IMR-90 (cell line): ENCODE measurements around the gene PARK7. TPM values are rescaled to one million over a fixed set of nuclear protein-coding genes. Genes with fewer than 3 reads are reported as not detected.

Experiments
- ATAC-seq: fragments of 200-7000 bp; cut with Tn5 transposase; 2 replicates; pipeline ENCODE4 v1.9.1; 2020; ENCODE audit warnings: low read depth, mild to moderate bottlenecking, moderate library complexity
- BruUV-seq: library from RNA; stranded (reverse); fragments of 400-500 nt; replicated peaks from 2 replicates; lab custom pipeline; 2021; lab: Mats Ljungman, UMichigan
- CTCF ChIA-PET: fragments of 300-600 bp; formaldehyde crosslinking; extraction: SDS; loops from one replicate; lab custom pipeline; 2021; ENCODE audit warnings: antibody characterized with exemption; lab: Yijun Ruan, JAX
- POLR2A ChIA-PET: fragments of 300-600 bp; sonication (Branson Sonifier 250); formaldehyde crosslinking; loops from one replicate; lab custom pipeline; 2022; ENCODE audit warnings: antibody characterized with exemption; ENCODE audit not compliant: unreplicated experiment; lab: Charles Lee
- DNase-seq: peaks from one replicate; pipeline ENCODE4 v3.0.0; 2013
- H2AFZ ChIP-seq: replicated peaks from 2 replicates; pipeline ENCODE3; 2013; ENCODE audit warnings: low read length, mild to moderate bottlenecking; ENCODE audit not compliant: poor library complexity
- H2AK5ac ChIP-seq: 2 replicates; pipeline ENCODE4 v1.6.1; 2013; ENCODE audit warnings: low read depth, low read length, inconsistent platforms
- H2AK9ac ChIP-seq: replicated peaks from 2 replicates; pipeline ENCODE3; 2013; ENCODE audit warnings: mild to moderate bottlenecking, low read depth, low read length, moderate library complexity; ENCODE audit not compliant: poor library complexity
- H2BK120ac ChIP-seq: 2 replicates; pipeline ENCODE4 v1.6.1; 2013; ENCODE audit warnings: low read depth, low read length, inconsistent platforms
- H2BK15ac ChIP-seq: 3 replicates; pipeline ENCODE4 v1.6.1; 2013; ENCODE audit warnings: low read depth, low read length, inconsistent platforms
- H2BK20ac ChIP-seq: 2 replicates; pipeline ENCODE4 v1.6.1; 2013; ENCODE audit warnings: low read depth, mild to moderate bottlenecking, inconsistent platforms, low read length, moderate library complexity
- H2BK5ac ChIP-seq: 2 replicates; pipeline ENCODE4 v1.6.1; 2013; ENCODE audit warnings: mild to moderate bottlenecking, low read depth, low read length, inconsistent platforms; ENCODE audit not compliant: poor library complexity, severe bottlenecking
- H3K14ac ChIP-seq: replicated peaks from 2 replicates; pipeline ENCODE4 v1.6.1; 2013; ENCODE audit warnings: low read depth, low read length, inconsistent platforms
- H3K18ac ChIP-seq: 2 replicates; pipeline ENCODE4 v1.6.1; 2013; ENCODE audit warnings: low read depth, low read length, control low read depth
- H3K23ac ChIP-seq: 2 replicates; pipeline ENCODE4 v1.6.1; 2013; ENCODE audit warnings: low read depth, low read length, inconsistent platforms
- H3K27ac ChIP-seq: 2 replicates; pipeline ENCODE4 v1.5.1; 2013; ENCODE audit warnings: mild to moderate bottlenecking, control low read depth, low read length; ENCODE audit not compliant: insufficient read depth
- H3K27me3 ChIP-seq: 2 replicates; pipeline ENCODE4 v1.6.1; 2013; ENCODE audit warnings: low read length; ENCODE audit not compliant: control insufficient read depth, insufficient read depth
- H3K36me3 ChIP-seq: 2 replicates; pipeline ENCODE4 v1.6.1; 2013; ENCODE audit warnings: low read length, mixed read lengths; ENCODE audit not compliant: control insufficient read depth, insufficient read depth
- H3K4ac ChIP-seq: 2 replicates; pipeline ENCODE4 v1.6.1; 2013; ENCODE audit warnings: low read depth, low read length, inconsistent platforms
- H3K4me1 ChIP-seq: 2 replicates; pipeline ENCODE4 v1.6.1; 2013; ENCODE audit warnings: low read length, mixed read lengths; ENCODE audit not compliant: control insufficient read depth, insufficient read depth
- H3K4me2 ChIP-seq: 2 replicates; pipeline ENCODE4 v1.6.1; 2013; ENCODE audit warnings: low read depth, mild to moderate bottlenecking, control low read depth, low read length, moderate library complexity
- H3K4me3 ChIP-seq: 2 replicates; pipeline ENCODE4 v1.5.1; 2013; ENCODE audit warnings: low read depth, mild to moderate bottlenecking, control low read depth, low read length, moderate library complexity; ENCODE audit not compliant: insufficient read depth
- H3K56ac ChIP-seq: 2 replicates; pipeline ENCODE4 v1.6.1; 2013; ENCODE audit warnings: low read length, inconsistent platforms; ENCODE audit not compliant: insufficient read depth; ENCODE audit errors: extremely low read depth
- H3K79me1 ChIP-seq, 2 experiments: 2 replicates each; pipeline ENCODE4 v1.6.1; 2013; ENCODE audit warnings: low read length in 2 of 2, inconsistent platforms in 1 of 2, low read depth in 1 of 2
- H3K9ac ChIP-seq: 2 replicates; pipeline ENCODE4 v1.6.1; 2013; ENCODE audit warnings: low read depth, low read length, control low read depth
- H3K9me1 ChIP-seq: 2 replicates; pipeline ENCODE4 v1.6.1; 2013; ENCODE audit warnings: low read length, inconsistent platforms; ENCODE audit not compliant: insufficient read depth
- H3K9me3 ChIP-seq: 2 replicates; pipeline ENCODE4 v1.6.1; 2013; ENCODE audit warnings: low read length; ENCODE audit not compliant: control insufficient read depth, insufficient read depth
- H4K20me1 ChIP-seq: 2 replicates; pipeline ENCODE4 v1.6.1; 2013; ENCODE audit warnings: low read length, inconsistent platforms; ENCODE audit not compliant: insufficient read depth
- H4K5ac ChIP-seq: 2 replicates; pipeline ENCODE4 v1.6.1; 2013; ENCODE audit warnings: mild to moderate bottlenecking, low read depth, low read length, control low read depth
- H4K8ac ChIP-seq, 2 experiments: 2 replicates each; pipeline ENCODE4 v1.6.1; 2013; ENCODE audit warnings: low read depth in 2 of 2, low read length in 2 of 2, control low read depth in 1 of 2, inconsistent platforms in 1 of 2
- H4K91ac ChIP-seq: 2 replicates; pipeline ENCODE4 v1.6.1; 2013; ENCODE audit warnings: low read depth, low read length, inconsistent platforms; ENCODE audit not compliant: insufficient read depth
- BHLHE40 ChIP-seq: fragments of 150-350 bp; IDR thresholded peaks from 2 replicates; pipeline ENCODE4 v1.6.1; 2016; ENCODE audit warnings: mild to moderate bottlenecking, low read depth, low read length
- CEBPB ChIP-seq: IDR thresholded peaks from 2 replicates; pipeline ENCODE4 v1.6.1; 2012; ENCODE audit warnings: low read depth, low read length, improper control_type of control experiment
- CHD1 ChIP-seq: IDR thresholded peaks from 2 replicates; pipeline ENCODE4 v1.6.1; 2012; ENCODE audit warnings: low read depth, low read length, improper control_type of control experiment
- CTCF ChIP-seq: conservative IDR thresholded peaks from 2 replicates; pipeline ENCODE4 v1.5.1; 2012; ENCODE audit warnings: mild to moderate bottlenecking, low read depth, low read length, improper control_type of control experiment
- ELK1 ChIP-seq: fragments of 150-350 bp; IDR thresholded peaks from 2 replicates; pipeline ENCODE4 v1.6.1; 2016; ENCODE audit warnings: low read depth, mild to moderate bottlenecking, low read length, moderate library complexity, borderline replicate concordance
- FOS ChIP-seq: fragments of 150-350 bp; IDR thresholded peaks from 2 replicates; pipeline ENCODE4 v1.6.1; 2016; ENCODE audit warnings: low read depth, low read length
- MAFK ChIP-seq: IDR thresholded peaks from 2 replicates; pipeline ENCODE4 v1.6.1; 2012; ENCODE audit warnings: low read depth, low read length, improper control_type of control experiment
- MAZ ChIP-seq: IDR thresholded peaks from 2 replicates; pipeline ENCODE4 v1.6.1; 2012; ENCODE audit warnings: low read depth, mild to moderate bottlenecking, low read length, improper control_type of control experiment, moderate library complexity, borderline replicate concordance
- MXI1 ChIP-seq: IDR thresholded peaks from 2 replicates; pipeline ENCODE4 v1.6.1; 2012; ENCODE audit warnings: low read depth, mild to moderate bottlenecking, low read length, moderate library complexity, borderline replicate concordance
- NFE2L2 ChIP-seq: fragments of 150-350 bp; IDR thresholded peaks from 2 replicates; pipeline ENCODE4 v1.6.1; 2016; ENCODE audit warnings: low read depth, mild to moderate bottlenecking, low read length
- POLR2A ChIP-seq: IDR thresholded peaks from 2 replicates; pipeline ENCODE4 v1.6.1; 2012; ENCODE audit warnings: mild to moderate bottlenecking, low read depth, low read length
- RAD21 ChIP-seq: IDR thresholded peaks from 2 replicates; pipeline ENCODE4 v1.6.1; 2012; ENCODE audit warnings: low read length, improper control_type of control experiment
- RCOR1 ChIP-seq: IDR thresholded peaks from 2 replicates; pipeline ENCODE4 v1.6.1; 2012; ENCODE audit warnings: mild to moderate bottlenecking, low read length, improper control_type of control experiment; ENCODE audit not compliant: insufficient replicate concordance
- RFX5 ChIP-seq: IDR thresholded peaks from 2 replicates; pipeline ENCODE4 v1.8.0; 2012; ENCODE audit warnings: low read depth, mild to moderate bottlenecking, low read length, moderate library complexity
- SMC3 ChIP-seq: fragments of 150-350 bp; IDR thresholded peaks from 2 replicates; pipeline ENCODE4 v1.6.1; 2016; ENCODE audit warnings: low read depth, mild to moderate bottlenecking, antibody characterized with exemption, low read length, moderate library complexity
- USF2 ChIP-seq: fragments of 150-350 bp; IDR thresholded peaks from 2 replicates; pipeline ENCODE4 v1.6.1; 2017; ENCODE audit warnings: mild to moderate bottlenecking, antibody characterized with exemption, low read length, low read depth
- WGBS, 2 experiments: methylation state at CpG; one replicate each; pipeline versions ENCODE4 v1.1.5 to v1.1.7; 2013; ENCODE audit warnings: missing lambda C conversion rate in 2 of 2; ENCODE audit not compliant: insufficient read length in 1 of 2; ENCODE audit errors: extremely low coverage in 2 of 2; 5-methylcytosine and 5-hydroxymethylcytosine counted together
- dilution Hi-C: fragments of 300-500 bp; cut with HindIII; formaldehyde crosslinking; loops from one replicate; pipeline ENCODE4 v1.14.3; 2018; ENCODE audit warnings: low sequenced_read_pairs; ENCODE audit not compliant: unreplicated experiment
- in situ Hi-C: fragments of 300-500 bp; cut with MboI; formaldehyde crosslinking; loops from 3 replicates; pipeline ENCODE4 v1.14.3; 2019; ENCODE audit warnings: low sequenced_read_pairs, inconsistent platforms, mixed read lengths
- intact Hi-C: fragments of 100-400 bp; cut with micrococcal nuclease; formaldehyde crosslinking; loops from 2 replicates; pipeline ENCODE4 v1.10.0; 2022
- polyA plus RNA-seq, 3 experiments: library from polyadenylated mRNA; depleted of rRNA; stranded (reverse); fragments of >200 nt; gene quantifications; 2 replicates each; pipeline ENCODE4 v1.2.3, GENCODE V29; 2012; ENCODE audit warnings: low replicate concordance in 1 of 3
- total RNA-seq: library from RNA; depleted of rRNA; stranded (reverse); fragments of >200 nt; gene quantifications from 2 replicates; pipeline ENCODE4 v1.2.3, GENCODE V29; 2012

The PARK7 gene
- total and polyA plus RNA-seq, 2 of the 4 experiments (the other 2 are of a cell fraction): 207 to 357 TPM

GRCh38 chr1:8011016-8011415 lies 49.5 kb downstream of the PARK7 start:
- in situ Hi-C loops (no loop called here), dilution Hi-C loops (loop anchor here (25.0 kb wide), 1 partner anchor 301 kb away; the partner anchor contains the start of gene SLC45A1), intact Hi-C loops (no loop called here)
- Histone ChIP-seq H3K27ac (peak overlapping the region; percentile 15; the same call in 1 of the 2 replicates), H3K4me3 (no peak overlapping the region), H2BK5ac (peak overlapping the region; percentile 29), H3K18ac (no peak overlapping the region), H2AK9ac (no peak overlapping the region), H3K79me1 (peaks cover 36 to 64% of the 10 kb centered on the region in 2 experiments), H3K27me3 (no peaks in the 10 kb centered on the region), H3K4me2 (no peak overlapping the region), H2AFZ (no peak overlapping the region), H3K4me1 (peaks cover 10% of the 10 kb centered on the region), H3K9me1 (0 out of 2 replicates have a peak, but pooled peaks cover 3% of the 10 kb centered on the region), H4K20me1 (peaks cover 43% of the 10 kb centered on the region), H3K36me3 (peaks cover 47% of the 10 kb centered on the region), H4K91ac (no peak overlapping the region), H3K9me3 (no peaks in the 10 kb centered on the region), H3K56ac (no peak overlapping the region), H4K8ac (0 out of 4 replicates have a peak overlapping the region, but pooled peaks of 1 of the 2 experiments have one; percentile 44), H2AK5ac (no peak overlapping the region), H2BK20ac (no peak overlapping the region), H3K23ac (no peak overlapping the region), H3K9ac (no peak overlapping the region), H4K5ac (no peak overlapping the region), H2BK15ac (no peak overlapping the region), H2BK120ac (no peak overlapping the region), H3K4ac (no peak overlapping the region; the same call in 1 of the 2 replicates), H3K14ac (no peak overlapping the region)
- ChIA-PET CTCF (interaction anchor here (0.6 to 0.9 kb wide), 3 partner anchors 12 to 234 kb away, joined by 3 to 5 read pairs (median 4); no protein-coding TSS in a partner anchor), POLR2A (no interaction called here)
- TF ChIP-seq CTCF (no peak), CEBPB (no peak), NFE2L2 (no peak), POLR2A (no peak; the same call in 1 of the 2 replicates), MAZ (no peak), CHD1 (no peak), BHLHE40 (no peak), USF2 (no peak), RCOR1 (no peak), ELK1 (no peak), RAD21 (no peak), MXI1 (no peak), FOS (no peak), RFX5 (no peak), SMC3 (no peak), MAFK (no peak)
- no TSS peak for BruUV-seq
- ATAC-seq: no peak
- no peak for DNase-seq
- WGBS, 2 experiments: no CpG with 5 or more reads among the region's 4 CpGs
